Measurements from ENCODE around the gene SLC9A8.
"Not testable (repeated sequence)": the region's sequence is repeated elsewhere in the genome, so short reads cannot be mapped to it uniquely, and the experiment has no call there.

The SLC9A8 gene

DNA sequence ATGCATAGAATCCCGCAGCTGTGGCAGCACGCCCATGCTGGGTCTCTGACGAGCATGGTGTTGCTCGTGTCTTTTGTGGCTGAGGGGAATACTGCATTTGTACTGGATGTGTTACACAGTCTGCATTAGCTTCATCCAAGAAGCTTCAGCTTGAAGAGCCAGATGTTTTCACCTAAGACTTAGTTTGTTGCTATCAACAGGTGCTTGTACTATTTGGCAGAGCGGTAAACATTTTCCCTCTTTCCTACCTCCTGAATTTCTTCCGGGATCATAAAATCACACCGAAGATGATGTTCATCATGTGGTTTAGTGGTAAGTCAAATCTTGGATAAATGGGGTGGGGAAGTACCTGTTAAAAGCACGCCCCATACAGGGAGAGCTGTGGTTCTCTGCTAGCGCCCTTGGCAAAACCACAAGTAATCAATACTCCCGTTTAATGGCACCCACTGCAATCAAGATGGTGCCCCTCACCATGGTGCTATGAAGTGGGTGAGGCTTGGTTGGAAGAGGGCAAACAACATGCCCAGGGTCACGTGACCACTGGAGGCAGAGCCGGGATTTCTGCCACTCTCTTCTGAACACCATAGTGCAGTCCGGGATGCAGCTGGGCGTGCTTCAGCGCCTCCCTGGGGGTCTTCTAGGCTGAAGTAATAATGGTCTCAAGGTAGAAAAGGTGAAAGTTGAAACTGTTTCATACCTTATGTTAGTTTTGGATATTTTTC is 68.3 kb downstream of the SLC9A8 start:
- DNase-seq: no peak

DNA sequence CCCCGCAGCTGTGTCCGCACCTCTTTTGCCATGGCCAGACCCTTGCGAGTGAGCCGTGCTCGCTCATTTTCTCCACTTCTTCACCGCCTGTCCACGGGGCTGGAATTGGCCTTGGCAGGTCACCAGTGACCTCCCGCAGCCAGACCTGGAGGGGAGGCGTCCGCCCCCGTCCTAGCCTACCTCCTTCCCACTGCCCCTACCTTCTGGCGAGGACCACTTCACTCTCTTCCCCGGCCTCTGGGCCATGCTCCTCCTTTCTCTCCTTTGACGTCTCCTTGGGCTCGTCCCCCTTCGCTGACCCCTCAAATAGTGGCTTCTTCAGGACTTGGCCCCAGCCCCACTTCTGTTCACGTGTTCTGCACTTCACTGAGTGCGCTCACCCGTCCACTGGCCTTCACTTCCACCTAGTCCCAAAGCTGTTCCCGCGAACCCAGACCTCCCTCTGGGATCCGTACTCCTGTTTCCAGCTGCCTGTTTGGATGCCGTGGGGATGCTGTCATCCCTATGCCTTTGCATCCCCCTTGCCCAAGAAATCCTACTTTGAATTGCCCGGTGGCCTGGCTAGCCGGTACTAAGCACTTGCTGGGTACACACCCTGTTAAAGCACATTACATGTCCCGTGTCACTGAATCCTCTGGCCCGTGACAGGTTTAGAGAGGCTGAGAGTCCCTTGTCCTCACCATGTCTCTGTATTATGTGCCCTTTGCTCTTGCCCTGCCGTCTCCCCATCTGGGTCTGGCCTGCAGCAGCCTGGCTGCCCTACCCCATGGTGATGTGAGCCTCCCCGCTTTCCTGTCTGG is 69.7 kb downstream of the SLC9A8 start:
- no peak for DNase-seq

DNA sequence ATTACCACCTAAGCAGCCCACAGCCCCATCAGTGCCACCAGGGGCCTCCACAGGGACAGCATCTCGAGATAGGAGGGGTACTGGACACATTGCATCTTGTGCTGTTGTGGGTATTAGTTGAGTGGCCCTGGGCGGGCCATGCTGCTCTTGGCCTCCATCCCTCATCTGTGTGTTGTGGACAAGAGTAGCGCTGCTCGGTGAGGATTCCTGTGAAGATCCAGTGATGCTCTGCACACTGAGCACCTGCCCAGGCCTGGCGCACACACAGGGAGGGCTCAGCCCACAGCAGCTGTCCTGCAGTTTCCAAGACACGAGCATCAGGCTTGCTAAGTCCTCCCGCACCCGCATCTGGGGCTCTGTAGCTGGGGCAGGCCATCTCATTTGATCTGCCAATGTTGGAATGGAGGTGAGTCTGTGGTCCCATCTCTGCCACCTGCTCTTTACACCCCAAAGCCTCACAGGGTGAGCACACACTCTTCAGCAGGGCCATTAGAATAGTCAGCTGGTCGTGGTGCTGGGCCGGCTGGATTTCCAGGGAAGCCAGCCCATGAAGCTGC is 70.7 kb downstream of the SLC9A8 start:
- DNase-seq: no peak

DNA sequence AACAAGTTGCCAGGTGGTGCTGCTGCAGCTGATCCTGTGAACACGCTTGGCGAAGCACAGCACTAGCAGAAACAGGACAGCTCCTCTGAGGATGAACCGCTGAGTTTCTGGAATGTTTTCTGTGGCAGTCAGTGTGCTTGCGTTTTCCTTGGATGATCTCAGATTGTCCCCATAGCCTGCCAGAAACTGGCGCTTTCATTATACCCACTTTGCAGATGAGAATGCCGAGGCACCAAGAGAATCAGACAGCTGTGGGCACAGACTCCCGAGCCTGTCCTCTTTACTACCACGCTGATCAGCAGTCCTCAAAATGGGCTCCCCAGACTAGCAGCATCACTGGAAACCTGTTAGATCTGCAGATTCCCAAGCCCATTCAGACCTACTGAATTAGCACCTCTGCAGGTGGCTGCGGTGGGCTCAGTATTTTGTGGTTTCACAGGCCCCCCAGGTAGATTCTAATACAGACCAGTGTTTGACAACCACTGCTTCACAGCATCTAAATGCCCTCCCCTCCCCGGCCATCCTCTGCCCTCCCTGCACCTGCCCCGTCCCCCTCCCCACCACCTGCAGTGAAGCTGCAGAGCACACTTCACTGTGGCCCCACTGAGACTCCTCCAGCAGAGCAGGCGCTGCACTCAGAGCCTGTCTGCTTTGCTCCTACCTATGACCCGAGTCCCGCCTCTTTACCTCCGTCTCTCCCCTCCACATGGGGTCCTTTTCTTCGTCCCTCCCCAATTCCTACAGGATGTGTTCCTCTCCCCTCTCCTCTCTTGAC is 73.1 kb downstream of the SLC9A8 start:
- no peak for DNase-seq

GRCh38 chr20:49886571-49887213 is 74.1 kb downstream of the SLC9A8 start:
- DNase-seq: no peak

DNA sequence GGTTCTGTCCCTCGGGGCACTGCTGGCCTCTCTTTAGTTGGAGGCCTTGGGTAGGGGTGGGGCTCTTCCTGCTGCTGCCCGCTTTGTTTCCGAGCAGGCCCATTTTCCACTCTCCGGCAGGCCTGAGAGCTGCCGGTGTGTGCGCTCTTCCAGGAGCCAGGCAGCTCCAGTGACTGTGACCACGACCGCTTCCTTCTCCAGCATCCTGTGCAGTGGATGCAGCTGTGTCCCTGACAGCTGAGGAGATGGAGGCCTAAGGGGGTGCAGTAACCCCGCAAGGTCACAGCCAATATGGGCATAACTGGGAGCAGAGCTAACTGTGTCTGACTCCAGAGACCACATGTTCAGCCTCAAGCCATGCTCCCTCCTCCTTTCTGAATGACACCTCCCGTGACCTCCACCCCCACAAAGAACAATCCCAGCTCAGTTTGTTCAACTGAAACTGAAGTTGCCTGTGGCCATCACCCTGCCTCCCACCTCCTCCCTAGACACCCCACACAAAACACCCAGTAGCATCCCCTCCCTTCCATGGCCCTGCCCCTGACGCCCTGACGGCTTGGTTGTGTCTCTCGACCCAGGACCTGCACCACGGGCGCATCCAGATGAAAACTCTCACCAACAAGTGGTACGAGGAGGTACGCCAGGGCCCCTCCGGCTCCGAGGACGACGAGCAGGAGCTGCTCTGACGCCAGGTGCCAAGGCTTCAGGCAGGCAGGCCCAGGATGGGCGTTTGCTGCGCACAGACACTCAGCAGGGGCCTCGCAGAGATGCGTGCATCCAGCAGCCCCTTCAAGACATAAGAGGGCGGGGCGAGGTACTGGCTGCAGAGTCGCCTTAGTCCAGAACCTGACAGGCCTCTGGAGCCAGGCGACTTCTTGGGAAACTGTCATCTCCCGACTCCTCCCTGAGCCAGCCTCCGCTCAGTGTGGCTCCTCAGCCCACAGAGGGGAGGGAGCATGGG is 74.9 kb downstream of the SLC9A8 start:
- DNase-seq: no peak

DNA sequence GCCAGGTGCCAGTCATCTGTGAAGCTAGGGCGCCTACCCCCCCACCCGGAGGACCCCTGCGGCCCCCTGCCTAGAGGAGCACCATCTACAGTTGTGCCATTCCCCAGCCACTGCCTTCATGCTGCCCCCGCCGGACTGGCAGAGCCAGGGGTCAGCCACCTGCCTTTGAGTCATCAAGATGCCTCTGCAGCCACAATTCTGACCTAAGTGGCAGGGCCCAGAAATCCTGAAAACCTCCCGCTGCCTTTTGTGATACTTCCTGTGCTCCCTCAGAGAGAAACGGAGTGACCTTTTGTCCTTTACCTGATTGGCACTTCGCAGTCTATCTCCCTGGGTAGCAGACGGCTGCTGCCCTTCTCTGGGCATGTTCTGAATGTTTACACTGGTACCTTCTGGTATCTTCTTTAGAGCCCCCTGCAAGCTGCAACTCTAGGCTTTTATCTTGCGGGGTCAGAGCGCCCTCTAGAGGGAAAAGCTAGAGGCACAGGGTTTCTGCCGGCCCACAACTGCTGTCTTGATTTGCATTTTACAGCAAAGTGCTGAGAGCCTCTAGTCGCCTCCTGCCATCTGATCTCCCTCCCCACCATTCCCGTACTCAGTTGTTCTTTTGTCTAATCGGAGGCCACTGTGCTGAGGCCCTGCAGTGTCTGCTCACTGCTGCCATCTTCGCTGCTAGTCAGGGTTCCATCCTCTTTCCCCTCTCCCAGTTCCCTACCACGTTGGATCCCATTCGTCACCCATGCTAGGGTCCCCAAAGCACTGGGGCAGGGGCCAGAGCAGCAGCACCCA is 75.8 kb downstream of the SLC9A8 start:
- DNase-seq: no peak

GRCh38 chr20:49889001-49889934 is 76.6 kb downstream of the SLC9A8 start:
- no peak for DNase-seq

- DNase-seq: no peak
Observed at GRCh38 chr20:49889935-49890333, 77.3 kb downstream of the SLC9A8 start.

DNA sequence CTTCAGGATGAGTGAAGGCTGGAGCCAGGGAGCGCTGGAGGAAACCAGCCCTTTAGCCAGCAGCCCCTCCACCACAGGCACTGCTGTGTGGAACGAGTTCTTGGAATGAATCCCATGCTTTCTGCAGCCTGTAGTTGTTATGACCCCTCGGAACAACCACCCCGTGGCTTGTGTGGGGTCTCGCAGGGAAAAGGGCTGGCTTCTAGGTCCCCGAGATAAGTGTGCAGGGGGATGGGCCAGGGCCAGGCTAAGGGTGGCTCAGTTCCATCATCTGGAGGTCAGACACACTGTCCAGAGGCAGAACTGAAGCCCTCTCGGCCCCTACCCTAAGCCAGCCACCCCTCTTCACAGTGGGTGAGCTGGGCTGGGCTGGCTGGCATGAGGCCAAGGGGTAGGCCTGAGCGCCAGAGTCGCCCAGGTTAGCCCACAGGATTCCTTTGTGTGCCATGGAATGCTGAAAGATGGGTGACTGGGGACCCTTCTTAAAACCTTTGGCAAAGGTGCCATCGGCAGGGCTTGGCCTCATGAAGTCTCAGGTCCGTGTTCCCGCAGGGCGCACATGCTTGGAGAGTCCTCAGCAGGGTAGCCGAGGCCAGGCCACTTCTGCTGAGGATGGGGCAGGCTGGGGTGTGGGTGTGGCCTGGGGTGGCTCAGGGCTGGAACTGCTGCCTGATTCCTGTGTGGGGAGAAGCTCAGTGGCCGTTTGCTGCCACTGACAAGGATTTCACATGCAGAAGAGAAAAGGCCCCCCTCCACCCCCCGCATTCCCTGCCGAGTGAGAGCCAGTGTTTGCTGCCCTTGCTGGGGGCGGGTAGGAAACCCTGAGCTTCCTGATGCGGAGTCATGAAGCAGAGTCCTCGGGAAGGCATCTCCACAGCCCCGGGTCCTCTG is 78.1 kb downstream of the SLC9A8 start:
- no peak for DNase-seq

DNA sequence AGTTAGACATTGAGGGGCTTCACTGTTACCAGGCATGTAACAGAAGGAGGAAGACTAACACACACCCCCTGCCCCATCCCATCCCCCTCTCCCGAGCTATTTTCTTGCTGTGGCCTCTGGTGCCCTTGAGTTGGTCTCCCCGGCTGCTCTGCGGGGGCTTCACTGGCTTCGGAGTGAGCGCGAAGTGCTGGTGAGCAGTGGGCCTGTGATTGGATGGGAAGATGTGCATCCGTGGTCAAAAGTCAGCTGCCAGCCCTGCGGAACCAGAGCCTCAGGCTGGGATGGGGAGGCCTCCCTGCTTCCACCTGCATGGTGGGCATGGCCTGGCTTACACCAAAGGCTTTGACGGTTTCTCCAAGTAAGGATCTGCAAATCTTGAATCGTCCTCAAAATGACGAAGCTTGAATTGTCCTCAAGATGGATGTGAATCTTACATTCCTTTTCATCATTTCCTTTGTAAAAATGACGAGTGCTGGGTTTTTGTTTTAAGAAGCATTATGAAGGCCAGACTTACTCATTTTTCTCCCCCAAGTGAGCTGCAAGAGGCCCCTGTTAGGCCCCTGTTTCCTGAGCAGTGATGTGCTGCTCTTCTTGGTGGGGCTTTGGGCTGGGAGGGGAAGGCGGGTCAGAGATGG is 79.0 kb downstream of the SLC9A8 start:
- no peak for DNase-seq

GRCh38 chr20:49892260-49892659 is 79.6 kb downstream of the SLC9A8 start:
- no peak for DNase-seq

DNA sequence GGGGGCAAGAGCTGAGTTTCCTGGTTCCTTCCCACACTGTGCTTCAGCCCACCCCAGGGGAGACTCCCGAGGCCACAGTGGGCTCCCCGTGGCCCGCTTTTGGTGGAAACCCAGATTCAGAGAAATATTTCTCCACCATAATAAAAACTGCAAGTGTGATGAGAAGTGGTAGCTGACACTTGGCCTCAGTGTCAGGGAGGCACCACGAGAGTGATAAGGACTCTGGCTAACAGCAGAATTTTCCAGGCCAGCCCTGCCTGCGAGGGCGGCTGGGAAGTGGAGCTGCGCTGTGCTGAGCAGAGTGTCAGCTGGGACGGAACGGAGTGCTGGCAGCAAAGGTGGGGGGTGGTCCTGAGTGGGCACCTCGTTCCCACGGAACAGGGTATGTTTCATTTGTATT is 80.2 kb downstream of the SLC9A8 start:
- DNase-seq: no peak

DNA sequence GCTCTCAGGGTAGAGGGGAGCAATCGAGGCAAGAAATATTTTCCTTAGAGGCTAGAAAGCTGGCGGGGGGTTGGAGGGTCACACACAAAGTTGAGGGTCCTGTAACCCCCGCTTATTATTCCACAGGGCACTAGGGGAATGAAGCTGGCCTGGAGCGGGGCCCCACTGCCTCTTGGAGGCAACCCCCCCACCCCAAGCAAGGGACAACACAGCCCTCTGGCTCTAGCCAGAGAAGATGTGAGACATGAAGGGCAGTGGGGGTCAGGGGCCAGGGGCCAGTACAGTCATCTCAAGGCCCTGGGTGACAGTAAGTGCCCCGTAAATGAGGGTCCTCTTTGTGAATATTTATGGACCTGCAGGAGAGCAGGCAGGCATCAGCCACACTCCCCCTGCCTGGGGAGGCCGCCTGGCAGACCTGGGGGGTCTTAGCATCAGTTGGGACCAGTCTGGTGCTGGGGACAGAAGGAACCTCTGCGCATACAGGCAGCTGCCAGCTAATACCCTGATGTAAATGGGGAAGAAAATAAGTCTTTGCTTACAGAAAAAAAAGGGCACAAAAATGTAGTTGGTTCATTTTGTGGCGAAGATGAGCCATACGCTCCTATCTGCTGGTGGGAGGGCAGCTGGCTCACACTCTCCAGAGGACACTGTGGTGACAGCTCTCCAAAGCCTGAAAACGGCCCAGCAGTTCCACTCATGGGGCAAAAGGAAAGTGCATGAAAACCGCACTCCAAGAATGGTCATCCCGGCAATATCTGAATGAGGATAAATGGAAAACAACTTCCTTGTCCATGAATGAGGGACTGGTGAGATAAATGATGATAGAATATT is 80.8 kb downstream of the SLC9A8 start:
- no peak for DNase-seq

DNA sequence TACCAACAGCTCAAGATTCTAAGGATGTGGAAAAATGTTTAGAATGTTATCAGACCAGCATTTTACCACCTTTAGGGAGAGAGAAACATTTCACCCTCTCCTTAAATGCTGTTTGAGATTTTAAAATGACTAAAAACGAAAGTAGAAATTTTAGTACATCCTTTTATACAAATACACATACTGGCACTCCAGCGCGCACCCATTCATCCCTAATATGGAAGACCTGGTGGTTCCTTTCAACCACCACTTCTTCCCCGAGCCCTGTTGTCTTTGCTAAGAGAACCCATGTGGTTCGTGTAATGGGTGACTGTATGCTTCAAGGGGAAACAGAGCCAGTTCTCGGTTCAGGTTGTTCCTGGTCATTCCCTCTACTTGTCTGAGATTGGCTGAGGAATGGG is 81.4 kb downstream of the SLC9A8 start:
- DNase-seq: no peak

- not testable (repeated sequence) for DNase-seq
Observed at GRCh38 chr20:49895474-49896093, 83.0 kb downstream of the SLC9A8 start.

GRCh38 chr20:49896204-49896603 is 83.6 kb downstream of the SLC9A8 start:
- DNase-seq: no peak

Measured in NCI-H187 treated with DMSO at 0.1 percent for 48 hours (cell line).